Stimulated activated memory B cell treated with anti-CD40 and anti-IgM and Interleukin-4, amounts not matched to agents 10 μg/mL and 1 μg/mL and 100 μg/mL, for 72 hours (primary cell): Measurements from ENCODE around the gene TTC31.
"Not testable (repeated sequence)": the region's sequence is repeated elsewhere in the genome, so short reads cannot be mapped to it uniquely, and the experiment has no call there.

Experiments
- ATAC-seq: fragments of 150-1000 bp; cut with Tn5 transposase; 2 replicates; pipeline ENCODE4 v1.10.0; 2021
- H3K27ac Mint-ChIP-seq: one replicate; pipeline ENCODE4 v1.8.0; 2022; ENCODE audit warnings: mild to moderate bottlenecking, mixed read lengths
- H3K27me3 Mint-ChIP-seq: one replicate; pipeline ENCODE4 v1.8.0; 2022; ENCODE audit warnings: mixed read lengths
- H3K36me3 Mint-ChIP-seq: one replicate; pipeline ENCODE4 v1.8.0; 2022; ENCODE audit warnings: mixed read lengths
- H3K4me1 Mint-ChIP-seq: one replicate; pipeline ENCODE4 v1.8.0; 2022; ENCODE audit warnings: mixed read lengths
- H3K4me3 Mint-ChIP-seq: one replicate; pipeline ENCODE4 v1.8.0; 2022; ENCODE audit warnings: mild to moderate bottlenecking, moderate library complexity, mixed read lengths
- H3K9me3 Mint-ChIP-seq: one replicate; pipeline ENCODE4 v1.8.0; 2022; ENCODE audit warnings: mixed read lengths

TTC31 gene

DNA sequence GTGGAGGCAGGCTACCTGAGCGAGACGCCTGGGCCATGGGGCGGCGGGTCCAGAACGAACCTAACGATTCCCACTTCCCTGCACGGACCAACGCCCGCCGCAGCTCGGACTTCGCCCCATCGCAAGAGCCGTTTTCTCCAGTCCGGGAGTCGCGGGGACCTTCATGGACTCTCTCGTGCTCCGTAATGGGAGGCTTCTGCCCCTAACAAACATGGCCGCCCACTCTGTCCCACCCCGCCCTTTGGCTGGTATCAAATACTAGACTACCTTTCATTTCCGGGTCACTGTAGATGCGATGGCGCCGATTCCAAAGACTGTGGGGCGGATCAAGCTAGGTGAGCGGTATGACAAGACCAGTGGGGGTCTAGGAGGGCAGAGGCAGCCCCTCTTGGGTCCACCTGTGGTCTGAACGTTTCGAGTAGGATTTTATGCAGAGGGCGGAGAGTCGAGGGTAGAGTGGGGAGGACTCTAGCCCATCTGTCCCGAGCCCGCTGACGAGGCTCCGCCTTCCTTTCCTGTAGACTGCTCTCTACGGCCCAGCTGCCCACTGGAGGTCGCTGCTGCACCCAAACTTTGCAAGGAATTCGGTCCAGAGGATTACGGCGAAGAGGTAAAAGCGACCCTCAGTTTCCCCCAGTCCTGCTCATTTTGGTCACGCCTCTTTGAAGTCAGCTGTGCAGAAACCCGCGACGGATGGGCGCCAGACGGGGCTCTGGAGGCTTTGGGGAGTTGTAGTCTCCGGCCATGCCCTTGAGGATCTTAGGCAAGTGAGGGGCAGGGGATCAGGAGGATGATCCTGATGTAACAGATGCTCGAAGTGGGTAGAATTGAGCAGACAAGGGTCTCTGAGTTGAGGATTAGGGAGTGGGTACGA is at the start of gene TTC31, which contains the start of gene CCDC142:
Gene TTC31 (plus strand): TSS at position 281 of the 874 bp plus-strand sequence. CDS start 15 bp downstream, at position 296.
Gene CCDC142 (minus strand): TSS at position 198 of the 874 bp plus-strand sequence. CDS start 161 bp downstream, at position 37.
- Mint-ChIP-seq H3K9me3 (no peaks in the 10 kb centered on the region), H3K36me3 (peaks cover 32% of the 10 kb centered on the region), H3K27me3 (no peaks in the 10 kb centered on the region), H3K27ac (peak within 1 kb of the TSS; percentile 97), H3K4me3 (peak within 1 kb of the TSS; percentile 100), H3K4me1 (peaks cover 35% of the 10 kb centered on the region)
- peak; percentile 97 for ATAC-seq

DNA sequence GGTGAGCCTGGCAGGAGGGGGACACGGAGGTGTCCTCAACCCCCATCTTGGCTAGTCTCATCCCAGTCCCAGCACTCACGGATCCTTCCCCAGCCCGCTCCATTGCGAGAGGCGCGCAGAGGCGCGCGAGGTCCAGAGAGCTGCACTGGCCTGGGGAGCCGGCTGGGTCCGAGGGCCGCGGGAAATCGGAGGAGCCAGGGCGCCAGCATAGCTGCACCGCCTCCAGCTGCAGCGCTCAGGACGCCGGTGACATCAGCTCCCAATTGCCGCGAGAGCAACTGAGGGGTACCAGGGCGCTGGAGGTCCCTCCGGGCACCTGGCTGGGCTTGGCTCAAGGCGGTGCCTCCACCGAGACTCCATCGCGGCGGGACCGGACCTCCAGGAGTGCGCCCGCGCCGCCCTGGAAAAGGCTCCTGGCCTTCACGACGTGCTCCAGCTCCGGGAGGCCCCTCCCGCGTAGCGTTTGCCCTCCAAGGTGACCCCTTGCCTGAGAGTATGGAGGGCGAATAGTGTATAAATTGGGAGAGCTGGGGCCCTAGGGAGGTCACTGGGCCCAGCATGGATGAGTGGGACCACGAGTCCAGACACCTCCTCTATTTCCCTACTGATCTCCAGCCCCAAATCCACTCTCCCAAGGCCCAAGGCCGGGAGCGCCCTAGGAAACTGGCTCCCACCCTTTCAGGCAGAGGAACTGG is 46.6 kb upstream of the TTC31 start:
- Mint-ChIP-seq H3K4me3 (no peak overlapping the region), H3K4me1 (peaks cover 49% of the 10 kb centered on the region), H3K27ac (peak overlapping the region; percentile 20), H3K27me3 (peaks cover 8% of the 10 kb centered on the region), H3K9me3 (no peaks in the 10 kb centered on the region), H3K36me3 (no peaks in the 10 kb centered on the region)
- ATAC-seq: no peak

DNA sequence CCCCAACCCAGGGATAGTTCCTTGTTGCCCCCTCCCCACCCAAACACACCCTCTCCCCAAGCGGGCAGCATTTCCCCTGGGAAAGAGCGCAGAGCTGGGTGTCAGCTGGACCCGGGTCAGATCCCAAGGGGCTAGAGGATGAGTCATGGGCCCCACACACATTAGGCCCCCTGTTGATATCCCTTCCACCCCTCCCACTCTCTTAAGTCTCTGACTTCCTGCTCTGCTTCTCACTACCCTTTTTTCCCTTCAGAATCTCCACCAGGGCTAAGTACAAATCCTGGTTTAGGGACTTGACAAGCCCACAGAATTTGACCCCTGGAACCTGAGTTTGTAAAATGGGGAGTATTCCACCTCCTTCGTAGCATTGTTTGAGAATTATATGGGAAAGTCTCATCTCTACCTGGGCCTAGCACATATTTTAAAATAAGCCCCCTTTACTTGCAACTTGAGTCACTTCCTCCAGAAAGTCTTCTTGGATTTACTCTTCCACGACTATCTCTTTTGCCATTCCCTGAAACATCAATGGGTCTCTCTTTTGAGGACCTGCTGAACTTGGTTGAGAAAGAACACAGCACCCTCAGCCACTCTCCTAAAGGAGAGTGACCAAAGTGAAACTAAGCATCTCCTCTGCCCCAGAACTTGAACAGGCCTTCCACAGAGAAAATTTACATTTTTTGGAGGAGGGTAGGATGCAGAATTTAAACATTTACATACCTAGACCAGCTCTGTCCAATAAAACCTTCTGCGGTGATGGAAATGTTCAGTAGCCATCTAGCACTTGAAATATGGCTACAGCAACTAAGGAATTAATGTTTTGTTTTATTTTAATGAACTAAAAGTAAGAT is 45.8 kb upstream of the TTC31 start:
- peak overlapping the region; percentile 20 for H3K27ac Mint-ChIP-seq

DNA sequence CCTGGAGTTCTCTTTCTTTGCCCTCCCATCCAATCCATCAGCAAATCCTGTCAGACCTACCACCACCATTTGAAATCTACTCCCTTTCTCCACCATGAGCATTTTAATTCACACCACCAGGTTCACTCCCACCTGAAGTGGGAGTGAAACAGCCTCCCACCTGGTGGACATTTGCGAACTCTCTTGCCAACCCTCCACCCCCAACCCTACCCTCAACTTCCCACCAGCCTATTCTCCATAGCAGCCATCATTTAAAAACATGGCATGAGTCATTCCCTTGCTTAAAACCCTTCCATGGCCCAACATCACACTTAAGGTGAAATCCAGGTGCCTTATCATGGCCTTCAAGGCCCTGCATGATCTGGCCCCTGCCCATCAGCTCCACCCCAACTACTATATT is 44.6 kb upstream of the TTC31 start:
- Mint-ChIP-seq H3K27ac (peak overlapping the region; percentile 2), H3K27me3 (peaks cover 18% of the 10 kb centered on the region), H3K9me3 (no peaks in the 10 kb centered on the region), H3K4me3 (no peak overlapping the region), H3K4me1 (peaks cover 55% of the 10 kb centered on the region), H3K36me3 (no peaks in the 10 kb centered on the region)
- no peak for ATAC-seq

More for the DNA sequence above, 45.8 kb upstream of the TTC31 start:
- H3K4me3 Mint-ChIP-seq: no peak overlapping the region
- no peaks in the 10 kb centered on the region for H3K9me3 Mint-ChIP-seq
- H3K36me3 Mint-ChIP-seq: no peaks in the 10 kb centered on the region
- peaks cover 51% of the 10 kb centered on the region for H3K4me1 Mint-ChIP-seq
- H3K27me3 Mint-ChIP-seq: peaks cover 11% of the 10 kb centered on the region
- ATAC-seq: peak; percentile 71

DNA sequence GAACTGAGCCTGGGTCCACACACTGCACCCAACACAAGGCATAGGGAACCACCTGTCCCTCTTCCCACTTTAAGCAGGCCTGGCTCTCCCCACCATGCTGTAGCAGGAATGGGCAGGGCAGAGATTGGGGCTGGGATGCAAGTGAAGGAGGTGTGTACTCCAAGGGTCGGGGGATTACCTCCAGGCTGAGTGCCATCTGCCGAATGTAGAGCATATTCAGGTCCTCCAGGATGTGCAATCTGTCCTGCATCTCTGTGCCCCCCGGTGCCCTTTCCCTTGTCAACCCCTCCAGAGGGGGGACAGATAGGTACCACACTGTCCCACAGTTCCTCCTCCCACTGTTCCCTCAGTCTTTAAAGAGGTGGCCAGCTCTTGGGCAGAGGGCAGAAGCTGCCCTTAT is 43.5 kb upstream of the TTC31 start:
- Mint-ChIP-seq H3K9me3 (no peaks in the 10 kb centered on the region), H3K27ac (no peak overlapping the region), H3K4me1 (peaks cover 55% of the 10 kb centered on the region), H3K4me3 (peak overlapping the region; percentile 84), H3K27me3 (peaks cover 18% of the 10 kb centered on the region), H3K36me3 (no peaks in the 10 kb centered on the region)
- ATAC-seq: no peak

DNA sequence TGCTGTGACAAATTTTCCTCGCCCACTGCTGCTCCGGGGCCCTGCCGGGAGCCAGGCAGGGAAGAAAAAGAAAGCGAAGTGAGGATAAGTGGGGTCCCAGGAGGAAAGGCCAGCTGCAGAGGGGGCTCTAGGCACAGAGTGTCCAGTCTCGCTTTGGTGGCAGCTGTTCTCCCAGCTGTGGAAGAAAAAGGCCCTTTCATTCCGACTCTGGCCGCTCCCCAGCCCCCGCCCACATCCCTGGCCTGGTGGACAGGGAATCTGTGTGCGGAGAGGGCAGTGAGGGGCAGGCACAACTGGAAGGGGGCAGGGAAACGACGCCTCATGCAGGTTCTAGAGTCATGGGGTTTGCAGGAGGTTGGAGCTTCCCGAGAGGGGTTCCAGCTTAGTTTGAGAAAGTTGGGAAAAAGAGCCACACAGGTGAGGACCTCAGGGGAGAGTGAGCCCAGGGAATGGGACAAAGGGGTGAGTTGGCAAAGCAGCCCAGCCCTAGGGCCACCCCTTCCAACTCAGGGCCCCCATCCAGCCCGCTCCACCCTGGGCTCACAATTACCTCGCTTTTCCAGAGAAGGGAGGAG is 43.0 kb upstream of the TTC31 start:
- no peaks in the 10 kb centered on the region for H3K9me3 Mint-ChIP-seq
- peaks cover 18% of the 10 kb centered on the region for H3K27me3 Mint-ChIP-seq
- H3K4me3 Mint-ChIP-seq: peak overlapping the region; percentile 84
- no peaks in the 10 kb centered on the region for H3K36me3 Mint-ChIP-seq
- ATAC-seq: no peak
- peak overlapping the region; percentile 78 for H3K27ac Mint-ChIP-seq
- peaks cover 55% of the 10 kb centered on the region for H3K4me1 Mint-ChIP-seq

DNA sequence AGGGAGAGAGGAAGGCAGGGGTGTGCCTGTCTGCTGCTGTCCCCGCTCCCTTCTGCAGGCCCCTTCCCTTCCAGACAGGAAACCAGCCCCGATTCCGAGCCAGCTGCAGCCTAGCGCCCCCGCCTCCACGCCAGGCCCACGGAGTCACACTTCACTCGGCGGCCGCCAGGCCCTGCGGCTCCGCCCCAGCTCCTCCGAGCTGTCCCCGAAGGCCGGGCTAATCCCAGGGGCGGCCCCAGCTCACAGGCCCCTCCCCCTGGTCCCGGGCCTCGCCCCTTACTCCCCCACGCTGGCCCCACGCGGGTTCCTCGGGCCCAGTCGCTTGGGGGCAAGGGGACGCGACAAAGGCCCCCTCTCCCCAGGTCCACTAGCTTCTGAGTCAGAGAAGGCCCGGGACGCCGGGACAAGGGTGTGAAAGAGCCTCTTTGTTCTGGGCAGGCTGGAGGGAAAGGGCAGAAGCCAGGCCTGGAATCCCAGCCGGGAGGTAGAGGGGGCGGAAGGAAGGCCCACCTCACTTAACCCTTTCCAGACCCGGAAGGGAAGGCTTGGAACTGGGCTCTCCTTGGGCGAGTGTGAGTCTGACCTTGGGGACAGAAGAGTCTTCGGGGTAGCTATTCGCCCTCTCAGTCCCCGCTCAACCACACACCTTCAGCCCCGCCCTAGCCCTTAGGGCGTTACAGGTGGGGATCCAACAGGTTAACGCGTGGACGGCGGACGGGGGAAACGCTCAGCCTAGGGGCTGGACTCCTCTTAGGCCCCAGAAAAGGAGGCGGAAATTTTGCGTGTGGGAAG is 42.3 kb upstream of the TTC31 start:
- ATAC-seq: peak; percentile 92
- H3K4me1 Mint-ChIP-seq: peaks cover 55% of the 10 kb centered on the region
- H3K4me3 Mint-ChIP-seq: peak overlapping the region; percentile 84
- no peaks in the 10 kb centered on the region for H3K9me3 Mint-ChIP-seq
- H3K36me3 Mint-ChIP-seq: no peaks in the 10 kb centered on the region
- peaks cover 23% of the 10 kb centered on the region for H3K27me3 Mint-ChIP-seq
- H3K27ac Mint-ChIP-seq: peak overlapping the region; percentile 78

DNA sequence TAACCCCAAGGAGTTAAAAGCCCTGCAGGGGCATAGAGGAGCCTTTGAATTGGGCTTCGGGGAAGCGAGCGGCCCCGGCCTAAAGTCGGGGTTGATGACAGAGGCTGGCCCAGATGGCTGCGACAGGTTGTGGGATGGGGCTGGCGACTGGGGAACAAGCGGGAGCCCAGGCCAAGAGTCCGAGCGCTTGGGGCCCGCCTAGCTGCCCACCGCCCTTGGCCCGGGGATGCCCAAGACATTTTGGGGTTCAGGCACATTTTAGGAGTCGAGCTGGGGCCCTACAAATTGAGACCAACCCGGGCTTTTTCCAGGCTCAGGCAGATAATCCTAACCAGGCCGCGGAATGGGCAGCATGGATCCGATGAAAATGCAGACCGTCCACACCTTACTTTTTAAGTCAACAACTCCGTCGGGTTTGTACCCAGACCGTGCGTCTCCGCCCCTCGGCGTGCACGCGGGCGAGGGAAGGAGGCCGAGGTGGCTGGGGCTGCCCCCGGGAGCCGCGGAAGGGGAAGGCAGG is 41.7 kb upstream of the TTC31 start:
- peaks cover 55% of the 10 kb centered on the region for H3K4me1 Mint-ChIP-seq
- peaks cover 24% of the 10 kb centered on the region for H3K27me3 Mint-ChIP-seq
- peak overlapping the region; percentile 84 for H3K4me3 Mint-ChIP-seq
- no peak overlapping the region for H3K27ac Mint-ChIP-seq
- H3K9me3 Mint-ChIP-seq: no peaks in the 10 kb centered on the region
- ATAC-seq: no peak
- no peaks in the 10 kb centered on the region for H3K36me3 Mint-ChIP-seq

DNA sequence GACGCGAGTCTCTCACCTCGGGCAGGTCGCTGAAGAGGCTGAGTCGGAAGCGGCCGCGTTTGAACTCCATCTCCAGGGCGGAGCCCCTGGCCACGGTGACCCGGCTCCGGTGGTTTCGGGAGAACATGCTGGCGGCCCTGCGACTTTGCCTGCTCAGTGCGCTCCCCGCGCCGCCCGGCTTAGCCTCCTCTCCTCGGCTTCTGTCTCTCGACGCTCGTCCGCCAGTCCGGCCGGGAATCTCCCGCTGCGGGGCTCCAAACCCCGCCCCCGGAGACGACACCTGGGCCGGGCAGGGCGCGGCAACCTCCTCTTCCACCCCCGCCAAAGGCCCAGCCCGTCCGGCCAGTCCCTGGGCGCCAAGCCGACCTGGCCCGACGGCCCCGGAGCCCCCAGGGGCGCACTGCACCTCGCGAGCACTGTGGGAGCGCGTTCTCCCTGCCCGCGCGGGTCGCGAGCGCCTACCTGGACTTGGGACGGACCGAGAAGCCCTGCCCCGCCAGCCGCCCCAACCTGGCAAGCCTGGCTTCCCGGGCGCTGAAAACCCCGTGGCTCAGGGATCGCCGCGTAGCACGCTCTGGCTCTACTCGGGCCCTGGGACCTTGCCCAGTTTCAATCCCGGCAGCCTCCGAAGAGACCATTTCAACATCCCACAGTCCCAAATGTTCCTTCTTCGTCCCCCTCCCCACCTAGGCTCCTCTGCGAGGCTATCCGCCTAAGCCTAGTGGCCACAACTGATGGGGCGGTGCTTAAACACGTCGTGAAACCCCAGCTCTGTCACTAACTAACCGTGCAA is 41.0 kb upstream of the TTC31 start, which contains the start of gene RTKN:
Gene RTKN (minus strand): TSS at position 248 of the 793 bp plus-strand sequence. CDS start 121 bp downstream, at position 127.
- Mint-ChIP-seq H3K36me3 (no peaks in the 10 kb centered on the region), H3K4me3 (peak within 1 kb of the TSS; percentile 84), H3K9me3 (no peaks in the 10 kb centered on the region), H3K4me1 (peaks cover 49% of the 10 kb centered on the region), H3K27me3 (peaks cover 24% of the 10 kb centered on the region), H3K27ac (peak within 1 kb of the TSS; percentile 78)
- ATAC-seq: peak; percentile 40

DNA sequence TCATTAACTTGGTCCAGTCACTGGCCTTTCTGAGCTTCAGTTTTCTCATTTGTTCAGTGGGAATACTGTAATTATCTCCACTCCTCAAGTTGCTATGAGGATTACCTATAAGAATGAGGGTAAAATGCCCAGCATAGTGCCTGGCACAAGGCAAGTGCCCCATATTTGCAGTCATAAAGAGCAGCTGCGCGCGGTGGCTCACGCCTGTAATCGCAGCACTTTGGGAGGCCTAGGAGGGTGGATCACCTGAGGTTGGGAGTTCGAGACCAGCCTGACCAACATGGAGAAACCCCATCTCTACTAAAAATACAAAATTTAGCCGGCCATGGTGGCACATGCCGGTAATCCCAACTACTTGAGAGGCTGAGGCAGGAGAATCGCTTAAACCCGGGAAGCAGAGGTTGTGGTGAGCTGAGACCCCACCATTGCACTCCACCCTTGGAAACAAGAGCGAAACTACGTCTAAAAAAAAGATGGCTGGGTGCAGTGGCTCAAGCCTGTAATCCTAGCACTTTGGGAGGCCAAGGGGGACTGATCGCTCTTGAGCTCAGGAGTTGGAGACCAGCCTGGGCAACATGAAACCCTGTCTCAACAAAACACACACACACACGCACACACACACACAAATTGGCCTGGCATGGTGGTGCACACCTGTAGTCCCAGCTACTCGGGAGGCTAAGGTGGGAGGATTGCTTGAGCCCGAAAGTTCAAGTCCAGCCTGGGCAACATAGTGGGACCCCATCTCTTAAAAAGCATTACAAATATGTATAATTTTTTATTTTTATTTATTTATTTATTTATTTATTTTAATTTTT is 40.2 kb upstream of the TTC31 start:
- H3K27me3 Mint-ChIP-seq: peaks cover 24% of the 10 kb centered on the region
- peak overlapping the region; percentile 67 for H3K27ac Mint-ChIP-seq
- peak overlapping the region; percentile 84 for H3K4me3 Mint-ChIP-seq

DNA sequence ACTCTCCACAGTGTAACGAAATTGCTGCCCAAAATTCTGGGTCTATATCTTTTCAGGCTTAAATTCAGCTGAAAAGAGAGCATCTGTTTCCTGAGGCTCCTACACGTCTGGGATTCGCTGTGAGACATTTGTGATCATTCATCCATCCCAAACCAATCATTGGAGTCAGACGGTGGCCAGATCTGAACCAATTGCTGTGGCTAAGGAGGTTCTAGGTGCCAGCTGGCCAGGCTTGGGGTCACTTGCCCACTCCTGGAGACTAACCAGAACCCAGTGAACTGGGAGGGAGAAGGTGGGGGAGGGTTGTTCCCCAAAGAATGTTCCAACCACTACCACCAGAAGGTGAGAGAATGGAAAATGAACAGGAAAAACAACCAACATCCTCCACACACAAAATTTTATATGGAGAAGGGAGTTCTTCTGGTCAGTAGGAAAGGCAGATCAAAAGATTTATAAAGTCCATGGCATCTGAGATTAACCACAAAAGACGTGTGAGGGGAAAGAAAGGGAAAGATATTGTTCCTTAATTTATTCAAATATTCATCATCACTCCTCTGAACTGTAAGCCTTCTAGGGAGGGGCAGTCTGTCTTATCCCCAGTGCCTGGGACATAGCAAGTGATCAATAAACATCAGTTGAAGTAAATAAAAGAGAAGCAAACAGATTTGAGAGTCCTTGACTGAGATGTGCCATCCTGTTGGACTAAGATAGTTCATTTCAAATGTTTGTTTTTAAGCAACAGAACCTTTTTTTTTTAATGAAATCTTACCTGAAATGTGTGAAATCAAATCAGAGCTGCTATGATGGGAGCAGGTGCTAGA is 38.2 kb upstream of the TTC31 start:
- peaks cover 24% of the 10 kb centered on the region for H3K27me3 Mint-ChIP-seq
- ATAC-seq: no peak
- H3K4me3 Mint-ChIP-seq: no peak overlapping the region
- no peaks in the 10 kb centered on the region for H3K36me3 Mint-ChIP-seq
- peaks cover 21% of the 10 kb centered on the region for H3K4me1 Mint-ChIP-seq
- no peak overlapping the region for H3K27ac Mint-ChIP-seq
- no peaks in the 10 kb centered on the region for H3K9me3 Mint-ChIP-seq

More for the DNA sequence above, 40.2 kb upstream of the TTC31 start:
- ATAC-seq, H3K36me3 Mint-ChIP-seq, H3K9me3 Mint-ChIP-seq: not testable (repeated sequence)
- peaks cover 41% of the 10 kb centered on the region for H3K4me1 Mint-ChIP-seq
